Measurements from ENCODE around the gene PGLYRP1.

DNA sequence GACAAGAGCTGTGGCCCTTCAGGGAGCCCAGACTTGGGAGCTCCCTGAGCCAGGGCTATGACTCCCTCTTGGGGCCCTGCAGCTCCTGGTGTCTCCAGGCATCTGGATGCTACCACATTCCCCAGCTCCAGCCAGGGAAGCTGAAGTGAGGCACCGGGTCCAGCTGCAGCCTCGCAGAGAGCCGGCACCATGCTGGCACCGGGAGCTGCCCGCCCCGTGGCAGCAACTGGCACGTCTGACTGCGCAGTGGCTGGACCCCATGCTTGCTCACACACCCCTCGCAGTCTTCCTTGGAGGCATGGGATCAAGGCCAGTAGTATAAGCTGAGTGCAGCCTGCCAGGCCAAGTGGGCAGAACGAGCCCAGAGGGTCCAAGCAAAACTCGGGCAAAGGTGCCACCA lies 10.5 kb upstream of the PGLYRP1 start:
- TF ChIP-seq, protein P1, sequence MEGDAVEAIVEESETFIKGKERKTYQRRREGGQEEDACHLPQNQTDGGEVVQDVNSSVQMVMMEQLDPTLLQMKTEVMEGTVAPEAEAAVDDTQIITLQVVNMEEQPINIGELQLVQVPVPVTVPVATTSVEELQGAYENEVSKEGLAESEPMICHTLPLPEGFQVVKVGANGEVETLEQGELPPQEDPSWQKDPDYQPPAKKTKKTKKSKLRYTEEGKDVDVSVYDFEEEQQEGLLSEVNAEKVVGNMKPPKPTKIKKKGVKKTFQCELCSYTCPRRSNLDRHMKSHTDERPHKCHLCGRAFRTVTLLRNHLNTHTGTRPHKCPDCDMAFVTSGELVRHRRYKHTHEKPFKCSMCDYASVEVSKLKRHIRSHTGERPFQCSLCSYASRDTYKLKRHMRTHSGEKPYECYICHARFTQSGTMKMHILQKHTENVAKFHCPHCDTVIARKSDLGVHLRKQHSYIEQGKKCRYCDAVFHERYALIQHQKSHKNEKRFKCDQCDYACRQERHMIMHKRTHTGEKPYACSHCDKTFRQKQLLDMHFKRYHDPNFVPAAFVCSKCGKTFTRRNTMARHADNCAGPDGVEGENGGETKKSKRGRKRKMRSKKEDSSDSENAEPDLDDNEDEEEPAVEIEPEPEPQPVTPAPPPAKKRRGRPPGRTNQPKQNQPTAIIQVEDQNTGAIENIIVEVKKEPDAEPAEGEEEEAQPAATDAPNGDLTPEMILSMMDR (IDR thresholded peaks at IDR 0.05): no peak
- no peak for TF ChIP-seq POLR2AphosphoS5 (IDR thresholded peaks at IDR 0.05)

Data from transverse colon (tissue), 4 donors.